ENCODE data around the gene NFIX.

DNA sequence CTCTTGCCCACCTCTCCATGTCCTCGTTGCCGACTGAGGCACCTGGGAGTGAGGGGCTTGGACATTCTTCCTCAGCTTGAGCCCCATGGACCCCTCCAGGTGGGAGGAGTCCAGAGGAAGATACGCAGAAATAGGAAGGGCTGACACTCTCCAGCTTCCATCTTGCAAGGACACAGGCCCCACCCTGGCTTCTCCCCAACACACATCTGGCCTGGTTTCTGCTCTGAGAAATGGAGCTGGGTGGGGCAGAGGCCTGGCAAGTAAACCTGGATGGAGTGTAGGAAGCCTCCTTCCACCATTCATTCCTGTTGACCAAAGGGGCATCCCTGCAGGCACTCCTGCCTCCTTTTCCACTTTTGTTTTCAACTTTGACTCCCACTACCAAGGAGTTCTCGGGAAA lies 50.5 kb downstream of the NFIX start:
- TF ChIP-seq GATA3 (IDR thresholded peaks at IDR 0.05; ENCODE audit: low read depth, low read length) (no peak), GATA2 (IDR thresholded peaks at IDR 0.05; ENCODE audit: low read depth, low read length) (no peak)
